Sigmoid colon (tissue), 7 donors: ENCODE results near the gene FHOD3. TPM values are rescaled to one million over a fixed set of nuclear protein-coding genes. Genes with fewer than 3 reads are reported as not detected.

Experiments used
- DNase-seq: peaks from one replicate; pipeline ENCODE4 v3.0.0-alpha.2; 2019
- H3K27ac ChIP-seq, 4 donors: fragments of 200-600 bp; sonication (generic); one replicate each; pipeline ENCODE4 v1.5.1; 2016 to 2019; ENCODE audit warnings: mild to moderate bottlenecking in 1 of 4
- H3K27me3 ChIP-seq, 3 donors: fragments of 200-600 bp; sonication (generic); one replicate each; pipeline ENCODE4 v1.5.1; 2019; ENCODE audit warnings: mild to moderate bottlenecking in 1 of 3
- H3K36me3 ChIP-seq, 4 donors: fragments of 200-600 bp; sonication (generic); one replicate each; pipeline ENCODE4 v1.5.1; 2016 to 2019
- H3K4me1 ChIP-seq, 4 donors: fragments of 200-600 bp; sonication (generic); one replicate each; pipeline ENCODE4 v1.5.1; 2017 to 2019
- H3K4me3 ChIP-seq, 4 donors: fragments of 200-600 bp; sonication (generic); one replicate each; pipeline ENCODE4 v1.5.1; 2017 to 2019; ENCODE audit warnings: mild to moderate bottlenecking in 2 of 4, moderate library complexity in 1 of 4
- H3K9me3 ChIP-seq, 4 donors: fragments of 200-600 bp in 3 of 4; sonication (generic) in 3 of 4; one replicate each; pipeline versions ENCODE4 v1.5.1 to v1.6.1; 2013 to 2019
- EP300 ChIP-seq, 4 donors: sonication (generic); formaldehyde crosslinking; IDR thresholded peaks; one replicate each; pipeline ENCODE4 v1.6.1; 2017; ENCODE audit warnings: antibody characterized with exemption in 4 of 4
- POLR2A ChIP-seq, 2 donors: fragments of 450-650 bp; IDR thresholded peaks; one replicate each; pipeline ENCODE4 v1.6.1; 2016; ENCODE audit warnings: antibody characterized with exemption in 2 of 2, mild to moderate bottlenecking in 2 of 2, moderate library complexity in 2 of 2
- POLR2AphosphoS5 ChIP-seq, 4 donors: sonication (generic); formaldehyde crosslinking; IDR thresholded peaks; one replicate each; pipeline ENCODE4 v1.6.1; 2017; ENCODE audit warnings: antibody characterized with exemption in 4 of 4
- WGBS, 2 donors: extraction: QIAGEN DNeasy Blood & Tissue Kit; methylation state at CpG; one replicate each; pipeline ENCODE4 v1.1.7; 2013; 5-methylcytosine and 5-hydroxymethylcytosine counted together
- intact Hi-C: fragments of 100-400 bp; cut with DNase I; formaldehyde crosslinking; loops from one replicate; pipeline ENCODE4 v1.15.1; 2023
- polyA plus RNA-seq, 3 donors: library from polyadenylated mRNA; stranded (reverse); fragments of 200-250 nt; gene quantifications; one replicate each; pipeline ENCODE4 v1.2.3, GENCODE V29; 2013
- total RNA-seq, 4 donors: library from RNA; depleted of rRNA; stranded (reverse); fragments of >200 nt; gene quantifications; one replicate each; pipeline ENCODE4 v1.1.0, GENCODE V29; 2016
- TF ChIP-seq, protein P1 (sequence below), 4 experiments: fragments of 450-650 bp in 3 of 4; fragments of 200-600 bp in 1 of 4; IDR thresholded peaks; one replicate each; pipeline ENCODE4 v1.5.1; 2016 to 2019; ENCODE audit warnings: antibody characterized with exemption in 4 of 4, mild to moderate bottlenecking in 3 of 4, moderate library complexity in 2 of 4
- donor health status: healthy with polysubstance abuse.
- donor health status: Bipolar disorder and iron deficiency.
- donor health status: healthy.

Gene FHOD3
- total and polyA plus RNA-seq, 7 donors: 1.2 to 24.9 (median 9.5) TPM

DNA sequence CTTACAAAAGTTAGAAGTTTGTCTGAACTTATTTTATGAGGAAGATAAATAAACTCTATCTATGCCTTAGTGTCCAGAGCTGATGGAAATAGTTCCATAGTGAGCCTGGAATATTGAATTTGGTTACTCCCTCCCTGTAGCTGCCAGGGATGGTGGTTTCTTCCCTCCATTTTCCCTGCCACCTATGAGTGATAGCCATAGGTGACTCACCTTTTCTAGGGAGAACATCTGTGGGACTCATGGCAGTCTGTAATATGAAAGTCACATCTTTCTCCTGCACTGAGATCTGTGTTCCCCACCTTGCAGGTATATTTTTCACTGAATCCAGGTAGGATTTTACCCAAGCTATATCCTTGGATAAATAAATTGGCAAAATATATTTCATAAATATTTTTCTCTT is 382.5 kb downstream of the FHOD3 start:
- Histone ChIP-seq H3K4me1 (no peaks in the 10 kb centered on the region), H3K4me3 (no peak overlapping the region), H3K27ac (no peak overlapping the region), H3K9me3 (peaks cover 0 to 4% (median 1%) of the 10 kb centered on the region in 4 donors), H3K27me3 (no peaks in the 10 kb centered on the region), H3K36me3 (no peaks in the 10 kb centered on the region)
- DNase-seq: no peak
- TF ChIP-seq, protein P1, sequence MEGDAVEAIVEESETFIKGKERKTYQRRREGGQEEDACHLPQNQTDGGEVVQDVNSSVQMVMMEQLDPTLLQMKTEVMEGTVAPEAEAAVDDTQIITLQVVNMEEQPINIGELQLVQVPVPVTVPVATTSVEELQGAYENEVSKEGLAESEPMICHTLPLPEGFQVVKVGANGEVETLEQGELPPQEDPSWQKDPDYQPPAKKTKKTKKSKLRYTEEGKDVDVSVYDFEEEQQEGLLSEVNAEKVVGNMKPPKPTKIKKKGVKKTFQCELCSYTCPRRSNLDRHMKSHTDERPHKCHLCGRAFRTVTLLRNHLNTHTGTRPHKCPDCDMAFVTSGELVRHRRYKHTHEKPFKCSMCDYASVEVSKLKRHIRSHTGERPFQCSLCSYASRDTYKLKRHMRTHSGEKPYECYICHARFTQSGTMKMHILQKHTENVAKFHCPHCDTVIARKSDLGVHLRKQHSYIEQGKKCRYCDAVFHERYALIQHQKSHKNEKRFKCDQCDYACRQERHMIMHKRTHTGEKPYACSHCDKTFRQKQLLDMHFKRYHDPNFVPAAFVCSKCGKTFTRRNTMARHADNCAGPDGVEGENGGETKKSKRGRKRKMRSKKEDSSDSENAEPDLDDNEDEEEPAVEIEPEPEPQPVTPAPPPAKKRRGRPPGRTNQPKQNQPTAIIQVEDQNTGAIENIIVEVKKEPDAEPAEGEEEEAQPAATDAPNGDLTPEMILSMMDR (IDR thresholded peaks at IDR 0.05): no peak
- TF ChIP-seq POLR2A (IDR thresholded peaks at IDR 0.05): no peak
- TF ChIP-seq POLR2AphosphoS5 (IDR thresholded peaks at IDR 0.05): no peak
- no peak for TF ChIP-seq EP300 (IDR thresholded peaks at IDR 0.05)
- intact Hi-C loops: no loop called here

DNA sequence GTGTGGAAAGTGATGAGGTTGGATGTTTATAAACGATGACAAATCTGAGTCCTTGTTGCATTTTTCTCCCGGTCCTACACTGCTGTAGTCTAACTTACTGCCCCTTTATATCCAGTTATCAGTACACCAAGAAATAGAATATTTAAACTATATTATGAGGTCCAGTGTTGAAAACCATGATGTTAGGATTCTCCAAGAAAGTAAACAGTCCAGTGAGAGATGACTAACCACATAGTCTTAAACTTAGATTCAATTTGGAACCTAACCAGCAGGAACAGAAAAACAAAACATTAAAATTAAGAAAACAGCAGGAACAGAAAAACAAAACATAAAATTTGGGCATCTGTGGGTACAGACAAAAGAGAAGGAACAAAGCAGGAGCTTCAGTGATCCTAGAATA is 388.1 kb downstream of the FHOD3 start:
- no peaks in the 10 kb centered on the region for H3K36me3 ChIP-seq
- intact Hi-C loops: no loop called here
- no peak overlapping the region for H3K4me3 ChIP-seq
- no peaks in the 10 kb centered on the region for H3K27me3 ChIP-seq
- no peak for DNase-seq
- H3K9me3 ChIP-seq: peaks cover 0 to 4% (median 0%) of the 10 kb centered on the region in 4 donors
- TF ChIP-seq EP300 (IDR thresholded peaks at IDR 0.05) (no peak), POLR2AphosphoS5 (IDR thresholded peaks at IDR 0.05) (no peak), POLR2A (IDR thresholded peaks at IDR 0.05) (no peak)
- TF ChIP-seq, protein P1 (IDR thresholded peaks at IDR 0.05): no peak
- WGBS, 2 donors: 82 to 88% methylated on average over 2 of the region's 2 CpGs
- no peak overlapping the region for H3K27ac ChIP-seq
- peaks cover 0 to 18% (median 8%) of the 10 kb centered on the region in 4 donors for H3K4me1 ChIP-seq

DNA sequence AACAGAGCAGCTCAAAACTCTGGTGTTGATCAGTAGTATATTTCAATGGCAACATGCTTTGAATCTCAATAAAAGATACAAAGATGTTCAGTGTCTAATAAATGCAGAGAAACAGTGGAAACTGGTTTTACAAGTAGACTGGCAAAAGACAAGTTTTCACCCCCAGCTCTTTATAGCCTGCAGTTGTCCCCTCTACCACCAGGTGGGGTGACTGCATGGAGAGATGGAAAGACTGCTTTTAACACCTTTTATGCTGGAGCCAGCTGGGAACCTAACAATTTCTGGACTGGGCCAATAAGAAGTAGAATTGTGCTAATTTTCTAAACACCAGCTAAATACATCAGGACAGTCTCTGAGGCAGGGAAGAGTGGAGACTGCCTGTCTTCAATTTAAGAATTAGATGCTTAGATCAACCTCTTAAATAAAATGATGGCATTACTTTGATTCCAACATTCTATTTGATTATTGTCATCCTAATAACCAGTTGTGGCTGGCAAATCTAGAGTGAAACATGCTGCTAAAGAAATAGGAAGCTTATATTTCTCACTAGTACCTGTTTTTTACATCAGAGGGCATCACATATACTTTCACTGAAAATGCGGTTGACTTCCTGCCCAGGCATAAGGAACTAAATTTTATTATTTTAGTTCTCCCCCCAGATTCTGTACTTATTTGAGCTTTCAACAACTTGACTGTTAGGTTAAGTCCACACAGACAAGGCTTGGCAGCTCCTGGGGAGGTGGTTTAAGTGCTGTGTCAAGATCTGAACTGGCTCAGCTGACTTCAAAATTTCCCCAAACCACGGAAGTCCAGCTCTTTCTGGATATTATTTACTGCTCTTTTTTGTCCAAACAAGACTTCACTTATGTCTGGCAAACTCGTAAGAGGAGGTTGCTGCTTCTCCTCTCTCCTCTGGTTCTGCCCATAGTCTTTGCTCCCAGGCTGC is 390.8 kb downstream of the FHOD3 start:
- intact Hi-C loops: loop anchor here (1.0 to 2.0 kb wide), 2 partner anchors 69 to 121 kb away; no protein-coding TSS in a partner anchor
- H3K27ac ChIP-seq: no peak overlapping the region
- no peak for TF ChIP-seq EP300 (IDR thresholded peaks at IDR 0.05)
- TF ChIP-seq, protein P1 (IDR thresholded peaks at IDR 0.05): peak; percentile 71 to 92 (median 83)
- DNase-seq: no peak
- WGBS, 2 donors: 66 to 71% methylated on average over 3 of the region's 3 CpGs
- H3K9me3 ChIP-seq: peaks cover 0 to 4% (median 0%) of the 10 kb centered on the region in 4 donors
- no peaks in the 10 kb centered on the region for H3K36me3 ChIP-seq
- no peak overlapping the region for H3K4me3 ChIP-seq
- peaks cover 0 to 40% (median 26%) of the 10 kb centered on the region in 4 donors for H3K4me1 ChIP-seq
- no peaks in the 10 kb centered on the region for H3K27me3 ChIP-seq

DNA sequence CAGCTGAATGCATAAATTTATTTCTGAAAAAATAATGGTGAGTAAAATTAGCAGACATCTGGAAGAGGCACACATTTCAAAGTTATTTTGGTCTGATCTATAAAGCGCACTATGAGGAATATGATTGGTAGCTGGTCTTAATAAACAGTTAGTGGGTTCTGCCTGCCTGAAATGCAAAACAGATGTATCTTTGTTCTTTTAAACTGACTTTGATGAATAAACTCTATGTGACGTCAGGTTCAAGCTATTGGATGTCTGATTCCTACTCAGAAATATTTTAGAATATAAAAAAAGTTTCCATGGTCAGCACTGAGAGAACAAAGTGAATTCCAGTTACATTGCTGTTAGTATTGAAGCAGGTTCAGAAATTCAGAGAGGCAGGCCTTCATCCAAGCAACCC is 394.9 kb downstream of the FHOD3 start:
- Histone ChIP-seq H3K27ac (peak overlapping the region; percentile 78 to 91 (median 80)), H3K4me3 (peak overlapping the region in 3 of 4 donors; percentile 27 to 49 (median 42))
- intact Hi-C loops: no loop called here

More for the DNA sequence above, 394.9 kb downstream of the FHOD3 start:
- 74 to 92% methylated on average over 2 of the region's 2 CpGs for WGBS, 2 donors
- H3K4me1 ChIP-seq: peaks cover 0 to 54% (median 34%) of the 10 kb centered on the region in 4 donors
- no peaks in the 10 kb centered on the region for H3K36me3 ChIP-seq
- no peaks in the 10 kb centered on the region for H3K27me3 ChIP-seq
- H3K9me3 ChIP-seq: no peaks in the 10 kb centered on the region
- peak in 2 of 4 donors; percentile 28 to 36 for TF ChIP-seq POLR2AphosphoS5 (IDR thresholded peaks at IDR 0.05)
- TF ChIP-seq, protein P1 (IDR thresholded peaks at IDR 0.05): no peak
- no peak for DNase-seq
